NCI-H82 treated with DMSO at 0.1 percent for 48 hours (cell line): Measurements from ENCODE around the gene ZFYVE26.

Experiments
- DNase-seq: peaks from one replicate; lab custom pipeline; 2025; ENCODE audit not compliant: unreplicated experiment; lab: John Stamatoyannopoulos, UW

ZFYVE26 gene

GRCh38 chr14:67817750-67818438 lies 1.5 kb upstream of the ZFYVE26 start:
- no peak for DNase-seq

GRCh38 chr14:67815573-67816225 lies 691 bp downstream of the ZFYVE26 start:
- DNase-seq, result no peak

DNA sequence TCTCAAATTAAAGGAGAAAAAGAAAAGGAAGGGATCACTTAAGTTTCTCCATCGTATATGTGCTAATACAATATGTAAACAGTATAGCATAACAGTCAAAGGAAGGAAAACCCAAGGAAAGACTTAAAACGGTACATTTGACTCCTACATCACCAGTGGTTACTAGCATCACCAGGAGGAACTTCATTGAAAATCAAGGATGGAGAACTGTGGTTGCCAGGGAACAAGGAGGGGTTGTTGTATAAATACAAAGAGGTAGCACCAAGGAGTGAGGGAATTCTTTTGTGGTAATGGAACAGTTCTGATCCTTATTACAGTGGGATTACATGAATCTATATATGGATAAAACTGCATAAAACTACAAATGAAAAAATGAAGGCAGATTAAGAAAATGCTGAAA lies 1.6 kb downstream of the ZFYVE26 start:
- DNase-seq, result no peak

GRCh38 chr14:67806246-67806645 lies 10.1 kb downstream of the ZFYVE26 start:
- no peak for DNase-seq

DNA sequence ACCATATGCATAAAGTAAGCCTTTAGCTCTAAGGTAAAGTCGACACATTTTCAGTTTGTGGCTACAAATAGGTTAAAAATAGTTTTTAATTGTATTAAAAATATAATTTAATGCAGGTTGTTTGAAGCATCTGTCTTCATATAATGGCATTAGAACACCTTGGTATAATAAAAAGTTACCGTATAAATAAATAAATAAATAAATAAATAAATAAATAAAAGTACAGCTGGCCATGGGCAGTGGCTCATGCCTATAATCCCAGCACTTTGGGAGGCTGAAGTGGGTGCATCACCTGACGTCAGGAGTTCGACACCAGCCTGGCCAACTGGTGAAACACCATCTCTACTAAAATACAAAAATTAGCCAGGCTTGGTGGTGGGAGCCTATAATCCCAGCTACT lies 15.6 kb downstream of the ZFYVE26 start:
- no peak for DNase-seq

DNA sequence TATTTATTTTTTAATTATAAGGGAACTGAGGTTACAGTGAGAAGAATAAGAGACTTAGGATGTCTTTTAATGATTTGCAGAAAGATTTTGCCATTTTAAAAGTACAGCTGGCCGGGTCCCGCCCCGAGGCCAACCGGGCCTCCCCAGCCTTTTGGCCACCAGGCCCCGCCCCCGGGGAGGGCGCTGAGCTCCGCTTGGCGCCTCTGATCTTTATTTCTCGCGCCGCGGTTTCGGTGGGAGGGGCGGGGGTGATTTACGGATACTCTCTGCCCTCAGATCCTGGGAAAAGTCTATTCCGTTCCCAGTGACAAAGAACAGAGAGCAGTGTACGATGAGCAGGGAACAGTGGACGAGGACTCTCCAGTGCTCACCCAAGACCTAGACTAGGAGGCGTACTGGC lies 17.7 kb downstream of the ZFYVE26 start:
- no peak for DNase-seq

DNA sequence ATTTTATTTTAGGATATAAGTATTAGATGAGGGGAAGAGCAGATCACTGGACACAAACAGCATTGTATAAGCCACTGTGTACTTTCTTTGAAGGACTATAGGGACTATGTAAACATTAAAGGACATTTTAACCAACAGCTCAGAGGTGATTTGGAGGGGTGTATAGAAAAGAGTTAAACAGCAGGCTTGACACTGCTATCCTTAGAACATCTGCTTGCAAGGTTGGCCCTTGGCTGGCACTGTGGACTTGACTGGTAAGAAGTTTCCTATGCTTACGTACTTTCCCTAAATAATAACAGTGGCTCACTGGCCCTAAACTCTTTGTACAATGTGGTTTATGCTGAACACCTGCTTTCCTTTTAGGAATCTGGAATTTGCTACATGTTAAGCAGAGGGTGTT lies 28.7 kb downstream of the ZFYVE26 start:
- DNase-seq, result no peak

- DNase-seq, result no peak
These were observed 30.9 kb downstream of the ZFYVE26 start for GRCh38 chr14:67785270-67786109.

DNA sequence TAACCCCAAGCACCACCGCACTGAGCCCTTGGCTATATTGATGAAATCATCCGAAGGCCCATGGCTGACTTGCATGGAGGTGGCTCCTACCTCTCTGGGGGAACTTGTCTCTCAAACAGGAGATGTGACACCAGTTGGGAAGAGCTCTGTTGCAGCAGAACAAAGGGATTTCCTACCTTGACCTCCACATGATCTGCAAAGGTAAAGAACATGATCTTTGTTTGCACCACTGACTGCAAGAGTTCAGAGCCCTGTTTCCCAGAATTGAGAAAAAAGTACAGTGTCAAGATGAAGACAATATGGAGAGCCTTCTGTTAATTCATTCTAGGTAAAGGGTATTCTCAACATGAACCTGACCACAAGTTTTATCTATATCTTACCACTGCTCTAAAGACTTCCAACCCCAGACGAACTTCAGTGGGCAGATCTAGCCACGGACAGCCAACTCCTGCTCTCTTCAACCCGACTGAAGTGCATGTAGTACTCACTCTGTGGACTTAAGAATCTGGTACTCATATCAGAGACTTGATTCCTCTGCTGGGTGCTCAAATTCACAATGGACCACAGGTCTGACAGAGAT lies 32.1 kb downstream of the ZFYVE26 start:
- no peak for DNase-seq

DNA sequence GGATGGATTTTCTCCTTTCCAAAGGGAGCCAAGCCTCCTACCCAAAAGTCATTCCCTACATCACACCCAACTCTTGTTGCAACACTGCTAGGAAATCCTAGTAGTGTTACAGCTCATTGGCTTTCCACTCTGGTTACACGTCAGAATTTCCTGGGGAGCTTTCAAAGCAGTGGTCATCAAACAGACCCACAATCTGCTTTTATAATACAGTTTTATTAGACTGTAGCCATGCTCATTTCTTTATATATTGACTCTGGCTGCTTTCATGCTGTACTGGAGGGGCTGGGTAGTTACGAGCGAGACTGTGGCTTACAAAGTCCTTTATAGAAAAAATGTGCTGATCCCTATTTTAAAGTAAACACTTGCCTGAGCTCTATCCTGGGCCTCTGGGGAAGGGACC lies 34.3 kb downstream of the ZFYVE26 start:
- DNase-seq, result no peak

DNA sequence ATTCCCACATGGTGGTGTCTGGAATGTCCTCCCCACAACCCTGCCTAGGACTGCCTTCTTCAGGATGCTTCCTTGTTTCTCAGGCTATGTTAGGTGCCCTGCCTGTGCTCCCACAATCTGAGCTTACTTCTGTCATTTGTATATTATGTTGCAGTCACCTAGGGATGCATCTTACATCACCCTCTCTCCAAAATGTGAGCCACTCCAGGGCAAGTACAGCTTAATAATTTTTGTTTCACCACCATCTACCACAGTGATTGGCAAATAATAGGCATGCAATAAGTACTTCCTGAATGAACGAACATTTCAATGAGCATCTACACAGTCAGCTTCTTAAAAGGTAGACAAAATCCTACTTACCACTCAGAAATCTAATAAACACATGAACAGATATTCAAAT lies 37.6 kb downstream of the ZFYVE26 start:
- DNase-seq, result no peak

GRCh38 chr14:67776653-67777322 lies 39.6 kb downstream of the ZFYVE26 start:
- DNase-seq, result no peak

- DNase-seq, result no peak
These were observed 42.5 kb downstream of the ZFYVE26 start for GRCh38 chr14:67773844-67774377.

GRCh38 chr14:67768219-67768618 lies 48.2 kb downstream of the ZFYVE26 start:
- DNase-seq, result no peak

- DNase-seq, result no peak
These were observed 50.2 kb downstream of the ZFYVE26 start for GRCh38 chr14:67766035-67766680.

DNA sequence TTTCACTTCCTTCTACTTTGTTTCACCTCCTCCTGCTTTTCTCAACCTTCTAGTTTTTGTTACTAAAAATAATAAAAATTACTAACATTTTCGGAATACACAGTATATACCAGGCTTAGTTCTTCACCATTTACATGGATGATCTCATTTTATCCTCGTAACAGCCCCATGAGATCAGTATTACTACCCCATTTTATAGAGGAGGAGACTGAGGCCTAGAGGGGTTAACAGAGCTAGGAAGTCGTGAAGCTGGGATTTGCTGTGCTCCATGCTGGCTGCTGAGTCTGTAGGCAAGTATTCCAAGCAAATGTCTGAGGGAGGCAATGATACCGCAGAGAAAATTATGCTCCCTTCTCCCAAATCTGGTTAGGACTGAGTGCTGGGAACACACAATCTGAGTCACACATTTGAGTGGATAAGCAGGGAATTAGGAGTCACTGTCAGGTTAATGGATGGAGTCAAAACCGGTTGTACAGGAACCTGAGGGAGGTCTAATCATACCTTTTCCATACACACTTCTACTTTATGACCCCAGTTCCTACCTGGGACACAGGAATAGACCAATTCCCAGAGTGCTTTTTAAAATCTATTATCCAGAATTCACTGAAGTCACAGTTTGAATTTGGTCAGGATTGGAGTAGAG lies 51.1 kb downstream of the ZFYVE26 start:
- DNase-seq, result no peak

DNA sequence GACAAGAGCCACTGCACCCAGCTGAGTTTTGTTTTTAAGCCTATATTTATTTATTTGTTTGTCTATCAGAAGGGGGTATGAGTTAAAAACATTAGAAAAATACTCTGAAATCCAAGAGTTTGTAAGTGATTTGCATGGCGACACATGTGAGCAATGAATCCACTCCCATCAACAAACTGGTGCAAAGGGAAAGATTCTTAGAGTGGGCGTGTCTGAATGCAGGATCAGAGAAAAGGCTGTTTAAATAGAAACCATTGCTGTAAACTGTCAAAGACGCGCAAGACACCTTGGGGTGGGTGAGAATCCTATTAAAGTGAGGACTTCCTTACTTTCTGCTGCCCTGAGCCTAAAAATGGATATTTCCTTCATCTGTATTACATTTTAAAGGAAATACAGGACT lies 51.9 kb downstream of the ZFYVE26 start:
- no peak for DNase-seq

GRCh38 chr14:67763158-67763822 lies 53.1 kb downstream of the ZFYVE26 start:
- DNase-seq, result no peak

- no peak for DNase-seq
These were observed 54.3 kb downstream of the ZFYVE26 start for GRCh38 chr14:67762051-67762450.
